Measurements from ENCODE around the gene SMYD4. TPM values are rescaled to one million over a fixed set of nuclear protein-coding genes. Genes with fewer than 3 reads are reported as not detected.

SMYD4 gene
- total and polyA plus RNA-seq, 10 of the 15 experiments (the other 5 are each of a cell fraction or from before 2014, with no cell fraction given) = 2.1 to 18.8 (median 13.7) TPM

DNA sequence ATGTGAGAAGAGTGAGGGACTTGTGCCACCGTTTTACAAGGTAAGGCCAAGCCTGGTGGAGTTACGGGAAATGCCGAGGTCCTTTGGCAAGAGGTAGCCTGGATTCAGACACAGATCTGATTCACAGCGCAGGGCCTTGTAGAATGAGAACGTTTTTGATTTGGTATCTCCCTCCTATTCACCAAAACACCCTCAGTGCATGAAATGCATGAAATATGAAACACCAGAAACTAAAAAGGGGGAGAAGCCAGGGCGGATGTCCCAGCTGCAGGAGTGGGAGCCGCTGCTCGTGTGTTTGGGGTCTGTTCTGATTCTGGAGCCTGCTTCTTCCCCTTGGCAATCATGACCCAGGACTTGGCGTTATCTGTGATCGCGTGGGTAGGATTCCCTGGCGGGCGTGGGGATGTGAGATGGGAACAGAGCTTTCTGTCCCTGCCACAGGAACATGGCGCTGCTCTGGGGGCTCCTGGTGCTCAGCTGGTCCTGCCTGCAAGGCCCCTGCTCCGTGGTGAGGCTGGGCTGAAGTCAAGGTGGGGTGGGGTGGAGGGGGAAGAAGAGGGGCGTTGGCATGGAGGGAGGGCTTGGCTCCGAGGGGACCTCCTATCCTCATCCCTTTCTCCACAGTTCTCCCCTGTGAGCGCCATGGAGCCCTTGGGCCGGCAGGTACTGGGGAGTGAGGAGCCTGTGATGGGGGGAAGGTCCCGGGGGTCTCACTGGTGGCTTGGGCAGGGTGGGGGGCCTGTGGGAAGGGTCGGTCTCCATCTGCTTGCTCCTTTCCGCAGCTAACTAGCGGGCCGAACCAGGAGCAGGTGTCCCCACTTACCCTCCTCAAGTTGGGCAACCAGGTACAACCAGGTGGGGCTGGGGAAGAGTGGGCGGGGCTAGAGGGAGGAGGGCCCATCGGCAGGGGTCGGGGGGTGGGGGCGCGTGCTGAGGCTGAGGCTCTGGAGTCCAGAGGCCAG, 84.9 kb downstream of the SMYD4 start:
- Histone ChIP-seq H4K20me1 (ENCODE audit: control insufficient read depth, insufficient read depth) (no peaks in the 10 kb centered on the region), H3K79me2 (ENCODE audit: control insufficient read depth, insufficient read depth, low read length) (no peaks in the 10 kb centered on the region), H3K9me3 (replicated peaks; ENCODE audit: control insufficient read depth, insufficient read depth, low read length) (no peaks in the 10 kb centered on the region), H3K36me3 (ENCODE audit: control insufficient read depth in 2 of 2, insufficient read depth in 2 of 2, low read length in 1 of 2) (no peaks in the 10 kb centered on the region; a peak in 1 of 4 replicates), H3K27ac (ENCODE audit: control insufficient read depth, insufficient read depth) (no peak overlapping the region), H3K4me2 (ENCODE audit: control insufficient read depth, insufficient read depth) (no peak overlapping the region), H3K4me1 (ENCODE audit: control insufficient read depth, insufficient read depth, low read length) (no peaks in the 10 kb centered on the region), H2AFZ (ENCODE audit: control insufficient read depth, low read depth, low read length) (no peak overlapping the region), H3K4me3 (no peak overlapping the region), H3K27me3 (replicated peaks in 1 of 2; ENCODE audit: control insufficient read depth in 2 of 2, insufficient read depth in 2 of 2, low read length in 1 of 2) (no peaks in the 10 kb centered on the region), H3K9ac (ENCODE audit: control insufficient read depth, insufficient read depth, low read length) (no peak overlapping the region)
- RAD21 ChIA-PET (ENCODE audit: unreplicated experiment) = no interaction called here
- in situ Hi-C loops (cut with MboI) (no loop called here), intact Hi-C loops (cut with micrococcal nuclease; ENCODE audit: unreplicated experiment) (no loop called here)
- TF ChIP-seq ZBED1 (IDR thresholded peaks at IDR 0.05; ENCODE audit: borderline replicate concordance) (no peak), YBX1 (IDR thresholded peaks at IDR 0.05) (no peak), TAF1 (IDR thresholded peaks at IDR 0.05; ENCODE audit: borderline replicate concordance, low read depth, low read length) (no peak), CBX5 (IDR thresholded peaks at IDR 0.05; ENCODE audit: low read depth) (no peak), ZBTB33 (IDR thresholded peaks at IDR 0.05) (no peak), USF2 (IDR thresholded peaks at IDR 0.05; ENCODE audit: borderline replicate concordance, low read depth, low read length) (no peak), SUPT20H (IDR thresholded peaks at IDR 0.05; ENCODE audit: borderline replicate concordance, control insufficient read depth, low read depth, low read length) (no peak), FOXM1 (IDR thresholded peaks at IDR 0.05; ENCODE audit: low read depth, low read length) (no peak)
- TF ChIP-seq, protein P1, sequence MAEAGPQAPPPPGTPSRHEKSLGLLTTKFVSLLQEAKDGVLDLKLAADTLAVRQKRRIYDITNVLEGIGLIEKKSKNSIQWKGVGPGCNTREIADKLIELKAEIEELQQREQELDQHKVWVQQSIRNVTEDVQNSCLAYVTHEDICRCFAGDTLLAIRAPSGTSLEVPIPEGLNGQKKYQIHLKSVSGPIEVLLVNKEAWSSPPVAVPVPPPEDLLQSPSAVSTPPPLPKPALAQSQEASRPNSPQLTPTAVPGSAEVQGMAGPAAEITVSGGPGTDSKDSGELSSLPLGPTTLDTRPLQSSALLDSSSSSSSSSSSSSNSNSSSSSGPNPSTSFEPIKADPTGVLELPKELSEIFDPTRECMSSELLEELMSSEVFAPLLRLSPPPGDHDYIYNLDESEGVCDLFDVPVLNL (IDR thresholded peaks at IDR 0.05; ENCODE audit: low read depth, low read length) = no peak
- CTCF ChIA-PET = no interaction called here
- WGBS (ENCODE audit: insufficient coverage, insufficient replicate concordance, low lambda C conversion rate, missing lambda C conversion rate) = 69% methylated on average over 20 of the region's 29 CpGs
- SMC1A ChIA-PET (ENCODE audit: uncharacterized antibody, unreplicated experiment) = no interaction called here
- BruUV-seq (replicated peaks) = no TSS peak
- POLR2A ChIA-PET = interaction anchor here (0.6 kb wide), 1 partner anchor 9 kb away, joined by 3 read pairs; no protein-coding TSS in a partner anchor
- FAIRE-seq = no peak
- no peak for DNase-seq (ENCODE audit: low read depth, low spot score)
- ATAC-seq = no peak

Data from GM12878 (cell line).